Omental fat pad (tissue), 4 donors: ENCODE data around the gene JAZF1. TPM values are rescaled to one million over a fixed set of nuclear protein-coding genes. Genes with fewer than 3 reads are reported as not detected.
A peak's percentile ranks its signal among the peaks of the same experiment; 100 is the strongest.

ENCODE experiments used
- ATAC-seq: fragments of 150-250 bp; one replicate; pipeline ENCODE4 v1.9.1; 2016; ENCODE audit warnings: mild to moderate bottlenecking, moderate library complexity; ENCODE audit not compliant: low FRiP score
- DNase-seq: peaks from one replicate; pipeline ENCODE4 v3.0.0-alpha.2; 2019; ENCODE audit warnings: low spot score
- CTCF ChIP-seq, 3 donors: fragments of 450-650 bp; IDR thresholded peaks; one replicate each; pipeline ENCODE4 v1.5.1; 2016 to 2017; ENCODE audit warnings: antibody characterized with exemption in 3 of 3, mild to moderate bottlenecking in 3 of 3, moderate library complexity in 2 of 3
- total RNA-seq, 4 donors: library from RNA; depleted of rRNA; stranded (reverse); fragments of >200 nt; gene quantifications; one replicate each; pipeline ENCODE4 v1.1.0, GENCODE V29; 2016

The JAZF1 gene
- total RNA-seq, 4 donors from 2014 or later: 12.1 to 15.3 (median 12.8) TPM

- DNase-seq (no peak), ATAC-seq (peak; percentile 31)
- no peak for TF ChIP-seq CTCF (IDR thresholded peaks at IDR 0.05)
Observed at GRCh38 chr7:28041508-28042314, 138.9 kb downstream of the JAZF1 start.

- DNase-seq (no peak), ATAC-seq (no peak)
- no peak for TF ChIP-seq CTCF (IDR thresholded peaks at IDR 0.05)
Observed at GRCh38 chr7:28038175-28038797, 142.3 kb downstream of the JAZF1 start.

- ATAC-seq (peak; percentile 86), DNase-seq (no peak)
- TF ChIP-seq CTCF (IDR thresholded peaks at IDR 0.05): no peak
Observed at GRCh38 chr7:28037220-28038010, 143.2 kb downstream of the JAZF1 start.

- no peak for DNase-seq
- TF ChIP-seq CTCF (IDR thresholded peaks at IDR 0.05): no peak
- ATAC-seq: peak; percentile 25
Observed at GRCh38 chr7:28036696-28037095, 143.9 kb downstream of the JAZF1 start.

GRCh38 chr7:28033386-28033785 lies 147.2 kb downstream of the JAZF1 start:
- no peak for TF ChIP-seq CTCF (IDR thresholded peaks at IDR 0.05)
- no peak for ATAC-seq
- no peak for DNase-seq

GRCh38 chr7:28032738-28033380 lies 147.7 kb downstream of the JAZF1 start:
- no peak for DNase-seq
- no peak for TF ChIP-seq CTCF (IDR thresholded peaks at IDR 0.05)
- ATAC-seq: no peak
